Endothelial cell of umbilical vein (primary cell): Measurements from ENCODE around the gene PIP5K1C. TPM values are rescaled to one million over a fixed set of nuclear protein-coding genes. Genes with fewer than 3 reads are reported as not detected.

Experiments used
- BruUV-seq: library from RNA; stranded (reverse); fragments of 400-500 nt; replicated peaks from 2 replicates; lab custom pipeline; 2021; lab: Mats Ljungman, UMichigan
- CTCF ChIA-PET: fragments of 300-600, 350-600 bp; sonication (Branson Sonifier 250); formaldehyde crosslinking; loops from one replicate; lab custom pipeline; 2021; ENCODE audit warnings: antibody characterized with exemption, inconsistent platforms; lab: Charles Lee
- POLR2A ChIA-PET: fragments of 300-600, 350-600 bp; sonication (Branson Sonifier 250); formaldehyde crosslinking; loops from one replicate; lab custom pipeline; 2021; ENCODE audit warnings: antibody characterized with exemption, inconsistent platforms; lab: Charles Lee
- DNase-seq: peaks from one replicate; pipeline ENCODE4 v3.0.0-alpha.2; 2011; ENCODE audit warnings: low read depth, low spot score
- FAIRE-seq: peaks from 2 replicates; lab custom pipeline; 2011; peaks lifted over from hg19 to GRCh38; lab: Jason Lieb, UNC
- H2AFZ ChIP-seq: 2 replicates; pipeline ENCODE4 v1.6.0; 2012; ENCODE audit warnings: low read depth, low read length, control low read depth, inconsistent platforms
- H3K27ac ChIP-seq: 2 replicates; pipeline ENCODE4 v1.5.1; 2011; ENCODE audit warnings: low read depth, mild to moderate bottlenecking, control low read depth, low read length, moderate library complexity; ENCODE audit not compliant: insufficient read depth
- H3K27me3 ChIP-seq, 2 experiments: 2 replicates each; pipeline versions ENCODE4 v1.6.0 to v1.6.1; 2011; ENCODE audit warnings: low read length in 2 of 2, mixed read lengths in 1 of 2; ENCODE audit not compliant: control insufficient read depth in 2 of 2, insufficient read depth in 2 of 2
- H3K36me3 ChIP-seq, 2 experiments: 2 replicates in 1 of 2; 3 replicates in 1 of 2; pipeline ENCODE4 v1.5.1; 2011; ENCODE audit warnings: low read length in 2 of 2, mild to moderate bottlenecking in 1 of 2, moderate library complexity in 1 of 2; ENCODE audit not compliant: control insufficient read depth in 2 of 2, insufficient read depth in 2 of 2; ENCODE audit errors: extremely low read depth in 1 of 2
- H3K4me1 ChIP-seq: 3 replicates; pipeline ENCODE4 v1.5.1; 2011; ENCODE audit warnings: mild to moderate bottlenecking, low read length; ENCODE audit not compliant: control insufficient read depth, insufficient read depth; ENCODE audit errors: extremely low read depth
- H3K4me2 ChIP-seq: 2 replicates; pipeline ENCODE4 v1.6.1; 2011; ENCODE audit warnings: low read length, control low read depth, mixed read lengths; ENCODE audit not compliant: insufficient read depth
- H3K4me3 ChIP-seq, 3 experiments: fragments of 200-600 bp in 1 of 3; sonication (generic), shearing (Covaris generic) in 1 of 3; replicated peaks in 1 of 3; 2 replicates each; pipeline ENCODE4 v1.5.1; 2011 to 2016; ENCODE audit warnings: control low read depth in 3 of 3, low read length in 3 of 3, mild to moderate bottlenecking in 2 of 3, inconsistent platforms in 1 of 3, low read depth in 1 of 3, moderate library complexity in 1 of 3; ENCODE audit not compliant: insufficient read depth in 1 of 3
- H3K79me2 ChIP-seq: 2 replicates; pipeline ENCODE4 v1.6.0; 2012; ENCODE audit warnings: low read length, inconsistent platforms; ENCODE audit not compliant: control insufficient read depth, insufficient read depth
- H3K9ac ChIP-seq: replicated peaks from 2 replicates; pipeline ENCODE3; 2011; ENCODE audit warnings: low read length, control low read depth; ENCODE audit not compliant: insufficient read depth; ENCODE audit errors: extremely low read depth
- H3K9me1 ChIP-seq: replicated peaks from 3 replicates; pipeline ENCODE4 v1.6.0; 2011; ENCODE audit warnings: mild to moderate bottlenecking, low read length; ENCODE audit not compliant: control insufficient read depth, insufficient read depth; ENCODE audit errors: extremely low read depth
- H3K9me3 ChIP-seq: replicated peaks from 2 replicates; pipeline ENCODE4 v1.5.1; 2012; ENCODE audit warnings: low read length, inconsistent platforms; ENCODE audit not compliant: control insufficient read depth, insufficient read depth
- H4K20me1 ChIP-seq: replicated peaks from 2 replicates; pipeline ENCODE3; 2011; ENCODE audit warnings: mild to moderate bottlenecking, low read length; ENCODE audit not compliant: control insufficient read depth, insufficient read depth; ENCODE audit errors: extremely low read depth
- CTCF ChIP-seq, 2 donors: IDR thresholded peaks; 1 replicate in 1 of 2; 2 replicates in 1 of 2; pipeline ENCODE4 v1.5.1; 2011; ENCODE audit warnings: low read length in 2 of 2, mild to moderate bottlenecking in 2 of 2, moderate library complexity in 2 of 2, control low read depth in 1 of 2, inconsistent platforms in 1 of 2, low read depth in 1 of 2; ENCODE audit not compliant: insufficient read depth in 1 of 2; ENCODE audit errors: extremely low read depth in 1 of 2
- EZH2 ChIP-seq: IDR thresholded peaks from 2 replicates; pipeline ENCODE4 v1.6.1; 2012; ENCODE audit warnings: borderline replicate concordance, low read depth, mild to moderate bottlenecking, moderate library complexity, low read length, inconsistent platforms; ENCODE audit not compliant: severe bottlenecking
- FOS ChIP-seq: IDR thresholded peaks from 2 replicates; pipeline ENCODE4 v1.6.1; 2011; ENCODE audit warnings: mild to moderate bottlenecking, low read length, moderate library complexity, borderline replicate concordance; ENCODE audit not compliant: insufficient read depth
- GATA2 ChIP-seq: IDR thresholded peaks from 2 replicates; pipeline ENCODE4 v1.7.0; 2011; ENCODE audit warnings: low read depth, mild to moderate bottlenecking, moderate library complexity, mixed read lengths, low read length; ENCODE audit not compliant: insufficient read length, insufficient read depth
- JUN ChIP-seq: IDR thresholded peaks from 2 replicates; pipeline ENCODE4 v1.6.1; 2011; ENCODE audit warnings: borderline replicate concordance, low read depth; ENCODE audit not compliant: insufficient read length, insufficient read depth
- MAX ChIP-seq: IDR thresholded peaks from 2 replicates; pipeline ENCODE4 v1.6.1; 2011; ENCODE audit not compliant: insufficient read depth, insufficient read length
- MYC ChIP-seq: IDR thresholded peaks from one replicate; pipeline ENCODE4 v1.6.1; 2011; ENCODE audit warnings: mild to moderate bottlenecking, low read depth, low read length
- POLR2A ChIP-seq: IDR thresholded peaks from 2 replicates; pipeline ENCODE4 v1.6.1; 2012; ENCODE audit warnings: low read depth, mild to moderate bottlenecking, control low read depth, low read length
- POLR2AphosphoS5 ChIP-seq: IDR thresholded peaks from 2 replicates; pipeline ENCODE4 v1.6.1; 2012; ENCODE audit warnings: low read depth, mild to moderate bottlenecking, control low read depth, low read length, moderate library complexity; ENCODE audit not compliant: insufficient read depth
- dilution Hi-C: fragments of 300-500 bp; cut with MboI; formaldehyde crosslinking; loops from one replicate; pipeline ENCODE4 v1.15.0; 2019; ENCODE audit warnings: low sequenced_read_pairs; ENCODE audit not compliant: extremely low pct_ligation_motif_present
- intact Hi-C: fragments of 100-400 bp; cut with micrococcal nuclease; formaldehyde crosslinking; loops from one replicate; pipeline ENCODE4 v1.10.0; 2022
- polyA plus RNA-seq, 4 experiments: library from polyadenylated mRNA; depleted of rRNA in 3 of 4; stranded (reverse) in 3 of 4; unstranded in 1 of 4; fragments of >200 nt; gene quantifications; 2 replicates each; pipeline versions ENCODE4 v1.2.1 to v1.2.3, GENCODE V29; 2011 to 2012; ENCODE audit warnings: missing spikeins in 1 of 4
- total RNA-seq: library from RNA; stranded (reverse); gene quantifications from 2 replicates; pipeline ENCODE4 v1.2.3, GENCODE V29; 2021

PIP5K1C gene
- total and polyA plus RNA-seq, 2 donors (not counting 3 experiments of a cell fraction or from before 2014, with no cell fraction given): 31.6 to 79.5 TPM

GRCh38 chr19:3695124-3695733 is 5.0 kb downstream of the PIP5K1C start:
- Histone ChIP-seq H3K4me1 (peaks cover 8% of the 10 kb centered on the region), H3K9ac (no peak overlapping the region), H3K27me3 (no peaks in the 10 kb centered on the region), H4K20me1 (peaks cover 4% of the 10 kb centered on the region), H3K9me3 (no peaks in the 10 kb centered on the region), H3K27ac (no peak overlapping the region), H3K36me3 (peaks cover 2 to 7% of the 10 kb centered on the region in 2 experiments), H3K4me2 (no peak overlapping the region), H3K79me2 (peaks cover 77% of the 10 kb centered on the region), H3K9me1 (no peaks in the 10 kb centered on the region), H2AFZ (no peak overlapping the region), H3K4me3 (no peak overlapping the region)
- no peak for FAIRE-seq
- ChIA-PET CTCF (interaction anchor here (1.7 kb wide), 1 partner anchor 13 kb away, joined by 4 read pairs; no protein-coding TSS in a partner anchor), POLR2A (no interaction called here)
- dilution Hi-C loops (no loop called here), intact Hi-C loops (no loop called here)
- TF ChIP-seq CTCF (IDR thresholded peaks at IDR 0.05; ENCODE audit: extremely low read depth in 1 of 2, insufficient read depth in 1 of 2, low read depth in 1 of 2, low read length in 2 of 2) (no peak), EZH2 (no peak), POLR2AphosphoS5 (no peak), MYC (no peak), FOS (no peak), POLR2A (no peak), GATA2 (no peak), MAX (no peak), JUN (no peak)
- no TSS peak for BruUV-seq
- no peak for DNase-seq
